ENCODE measurements around the gene SLC43A3.
"Not testable (repeated sequence)": the region's sequence is repeated elsewhere in the genome, so short reads cannot be mapped to it uniquely, and the experiment has no call there.

The SLC43A3 gene

DNA sequence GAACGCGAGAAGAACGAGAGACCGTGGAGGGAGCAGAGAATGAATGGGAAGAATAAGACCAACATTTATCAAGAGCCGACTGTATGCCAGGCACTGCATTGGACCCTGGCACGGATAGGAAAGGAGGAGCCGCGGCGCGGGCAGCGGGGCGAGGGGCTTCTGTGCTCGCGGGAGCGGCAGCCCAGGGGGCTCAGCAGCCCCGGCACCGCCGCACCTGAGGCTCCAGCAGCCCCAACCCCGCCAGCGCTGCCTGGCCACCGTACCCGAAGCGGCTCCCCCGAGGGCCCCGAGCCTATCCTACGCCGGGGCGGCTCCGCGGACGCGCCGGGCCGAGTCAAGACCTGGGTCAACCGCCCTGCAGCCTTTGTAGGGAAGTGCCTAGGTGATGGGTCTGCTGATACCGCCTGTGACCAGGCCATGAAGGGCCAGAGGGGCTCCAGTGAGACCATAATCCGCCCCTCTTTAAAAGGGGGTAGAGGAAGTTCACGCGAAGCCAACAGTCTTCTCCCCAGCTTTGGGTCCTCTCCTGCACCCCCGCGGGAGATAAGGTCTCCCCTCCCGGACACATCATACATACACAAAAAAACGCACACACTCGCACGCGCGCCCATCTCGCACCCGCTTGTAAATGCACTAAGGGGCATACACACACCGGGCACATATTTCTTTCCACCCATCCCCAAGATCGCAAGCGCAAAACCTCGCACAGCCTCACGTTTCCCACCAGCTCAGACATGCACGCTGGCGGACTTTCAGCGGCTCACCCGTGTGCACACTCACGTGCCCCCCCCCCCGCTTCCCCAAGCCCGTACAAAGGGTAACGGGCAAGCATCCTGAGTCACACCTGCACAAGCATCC lies 32.5 kb upstream of the SLC43A3 start:
- DNase-seq: no peak

DNA sequence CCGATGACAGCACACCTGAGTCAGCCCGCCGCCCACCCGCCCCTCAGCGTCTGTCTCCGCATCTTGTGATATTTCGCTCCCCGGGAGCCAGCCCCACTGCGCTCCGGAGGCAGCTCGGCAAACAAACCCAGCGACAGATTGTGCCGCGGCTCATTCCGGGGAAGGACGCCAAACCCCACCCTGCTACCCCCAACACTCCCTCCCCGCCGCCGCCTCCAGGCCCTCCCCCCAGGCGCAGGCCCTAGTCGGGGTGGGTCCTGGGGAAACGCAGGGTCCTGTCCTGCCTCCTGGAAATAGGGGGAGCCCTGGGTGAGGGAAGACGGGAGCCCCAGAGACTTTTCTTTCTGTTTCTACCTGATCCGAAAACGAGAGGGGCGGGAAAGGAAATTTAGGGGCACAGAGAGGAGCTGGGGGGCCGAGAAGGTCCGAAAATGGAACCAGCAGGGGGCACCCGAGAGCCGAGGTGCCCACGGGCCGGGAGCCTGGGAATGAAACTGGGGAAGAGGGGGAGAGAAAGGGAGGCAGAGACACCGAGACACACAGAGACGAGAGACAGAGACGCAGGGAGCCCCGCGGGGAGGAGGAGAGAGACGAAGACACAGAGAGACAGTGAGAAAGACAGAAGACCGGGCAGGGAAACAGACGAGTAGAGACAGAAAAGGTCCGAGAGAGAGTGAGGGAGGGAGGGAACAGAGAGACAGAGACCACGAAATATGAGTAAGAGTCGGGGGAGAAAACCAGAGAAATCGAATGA lies 31.7 kb upstream of the SLC43A3 start:
- DNase-seq: peak; percentile 35

DNA sequence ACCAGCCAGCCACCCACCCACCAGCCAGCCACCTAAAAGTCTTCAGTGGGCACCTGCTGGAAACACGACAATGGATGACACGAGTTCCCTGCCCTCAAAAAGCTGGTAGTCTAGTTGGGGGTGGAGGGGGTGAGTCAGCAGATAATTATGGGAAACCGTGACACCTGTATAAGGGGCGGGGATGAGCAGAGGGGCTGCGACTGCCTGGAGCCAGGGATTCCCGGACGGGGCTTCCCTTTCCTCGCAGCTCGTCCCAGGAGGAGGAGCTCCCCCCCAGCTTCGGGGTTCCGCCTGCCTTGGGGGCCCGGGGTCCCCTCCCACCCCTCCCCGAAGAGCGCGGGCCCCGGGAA lies 31.1 kb upstream of the SLC43A3 start:
- no peak for DNase-seq

DNA sequence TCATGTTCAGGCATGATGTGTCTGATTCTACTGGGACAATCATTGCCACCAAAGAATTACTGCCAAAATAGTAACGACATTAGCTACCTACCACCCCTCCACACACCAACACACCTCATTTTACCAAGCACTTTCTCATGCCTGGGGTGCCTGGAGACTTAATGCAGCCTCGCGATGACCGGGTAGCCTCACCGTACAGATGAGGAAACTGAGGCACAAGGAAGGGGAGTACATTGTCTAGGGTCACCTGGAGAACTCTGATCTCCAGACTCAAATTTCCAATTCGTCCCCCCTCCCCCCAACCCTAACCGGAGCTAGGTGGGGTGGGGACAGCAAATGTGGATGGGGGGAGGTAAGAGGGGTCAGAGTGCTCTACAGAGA lies 30.7 kb upstream of the SLC43A3 start:
- DNase-seq: no peak

DNA sequence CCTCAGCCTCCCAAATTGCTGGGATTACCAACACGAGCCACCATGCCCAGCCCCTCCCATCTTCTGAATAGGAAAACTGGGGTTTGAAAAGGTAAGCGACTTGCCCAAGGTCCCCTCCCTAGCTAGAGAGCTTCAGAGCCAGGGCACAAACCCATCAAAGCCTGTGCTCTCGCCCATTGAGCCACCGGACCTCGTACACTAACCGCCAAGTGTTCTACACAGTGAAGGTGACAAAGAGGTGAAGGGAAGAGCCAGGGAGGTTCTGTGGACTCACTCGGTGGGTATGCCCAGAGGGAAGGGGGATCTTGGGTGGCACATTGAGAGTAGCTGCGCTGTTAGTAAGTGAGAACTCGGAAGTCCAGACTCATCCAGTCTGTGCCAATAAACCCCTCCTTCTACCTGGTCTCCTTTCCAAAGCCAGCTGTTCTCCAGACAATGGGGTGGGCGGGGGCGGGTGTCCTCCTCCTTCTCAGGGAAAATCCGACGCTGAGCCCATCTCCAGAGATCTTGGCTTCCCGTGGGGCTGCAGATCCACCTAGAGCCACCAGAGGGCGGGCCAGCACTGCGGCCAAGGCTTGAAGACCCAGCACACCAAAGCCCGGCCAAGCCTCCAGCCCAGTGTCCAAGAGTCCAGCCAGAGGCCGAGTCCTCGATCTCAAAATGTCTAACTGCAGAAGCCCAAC lies 30.2 kb upstream of the SLC43A3 start:
- DNase-seq: peak; percentile 68

DNA sequence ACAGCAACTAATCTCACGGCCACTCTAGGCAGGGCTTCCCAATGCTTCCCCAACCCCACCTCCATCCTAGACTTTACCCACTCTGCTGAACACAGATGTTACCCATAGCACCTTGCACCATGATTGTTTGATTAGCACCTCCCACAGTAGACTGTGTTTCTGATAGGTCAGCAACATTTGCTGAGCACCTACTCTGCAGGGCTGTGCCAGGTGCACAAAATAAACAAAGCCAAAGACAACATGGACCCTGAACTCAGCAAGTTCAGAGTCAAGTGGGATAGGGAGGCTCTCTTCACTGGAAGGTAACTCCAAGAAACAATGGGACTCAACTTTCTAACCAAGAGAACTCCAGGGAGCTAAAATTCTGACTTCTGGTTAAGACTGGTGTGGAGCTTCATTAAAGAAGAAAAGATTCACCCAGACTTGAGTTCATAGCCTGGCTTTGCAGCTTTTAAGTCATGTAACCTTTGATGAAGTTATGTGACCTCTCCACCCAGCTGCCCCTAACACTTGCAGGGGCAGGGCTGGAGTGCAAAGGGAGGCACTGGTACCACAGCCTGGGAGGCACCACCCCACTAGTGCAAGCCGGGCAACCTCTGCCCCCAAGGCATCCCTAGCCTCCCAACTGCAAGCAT lies 26.7 kb upstream of the SLC43A3 start:
- no peak for DNase-seq

DNA sequence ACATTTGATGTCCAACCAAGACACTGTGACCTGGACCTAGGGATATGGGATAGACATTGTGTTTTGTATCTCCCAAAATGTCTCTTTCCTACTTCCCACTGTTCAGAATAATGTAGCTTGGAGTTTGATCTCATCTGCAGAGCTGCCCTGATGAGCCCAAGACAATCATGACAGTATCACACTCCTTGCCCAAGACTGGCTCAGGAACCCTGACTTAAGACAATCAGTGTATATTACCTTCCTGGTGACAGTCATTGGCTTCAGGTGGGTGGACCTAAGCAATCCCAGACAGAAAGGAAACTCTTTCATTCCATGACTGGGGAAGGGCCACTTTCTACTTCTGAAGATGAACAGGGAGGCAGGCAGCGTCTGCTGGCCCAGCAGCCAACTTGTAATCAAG lies 19.1 kb upstream of the SLC43A3 start:
- DNase-seq: no peak

DNA sequence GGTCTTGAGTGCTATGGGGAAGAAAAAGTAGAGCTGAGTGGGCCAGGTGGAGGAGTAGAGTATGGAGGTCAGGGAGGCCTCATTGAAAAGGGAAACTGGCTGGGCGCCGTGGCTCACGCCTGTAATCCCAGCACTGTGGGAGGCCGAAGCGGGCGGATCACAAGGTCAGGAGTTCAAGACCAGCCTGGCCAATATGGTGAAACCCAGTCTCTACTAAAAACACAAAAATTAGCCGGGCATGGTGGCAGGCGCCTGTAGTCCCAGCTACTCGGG lies 18.1 kb upstream of the SLC43A3 start:
- DNase-seq: not testable (repeated sequence)

DNA sequence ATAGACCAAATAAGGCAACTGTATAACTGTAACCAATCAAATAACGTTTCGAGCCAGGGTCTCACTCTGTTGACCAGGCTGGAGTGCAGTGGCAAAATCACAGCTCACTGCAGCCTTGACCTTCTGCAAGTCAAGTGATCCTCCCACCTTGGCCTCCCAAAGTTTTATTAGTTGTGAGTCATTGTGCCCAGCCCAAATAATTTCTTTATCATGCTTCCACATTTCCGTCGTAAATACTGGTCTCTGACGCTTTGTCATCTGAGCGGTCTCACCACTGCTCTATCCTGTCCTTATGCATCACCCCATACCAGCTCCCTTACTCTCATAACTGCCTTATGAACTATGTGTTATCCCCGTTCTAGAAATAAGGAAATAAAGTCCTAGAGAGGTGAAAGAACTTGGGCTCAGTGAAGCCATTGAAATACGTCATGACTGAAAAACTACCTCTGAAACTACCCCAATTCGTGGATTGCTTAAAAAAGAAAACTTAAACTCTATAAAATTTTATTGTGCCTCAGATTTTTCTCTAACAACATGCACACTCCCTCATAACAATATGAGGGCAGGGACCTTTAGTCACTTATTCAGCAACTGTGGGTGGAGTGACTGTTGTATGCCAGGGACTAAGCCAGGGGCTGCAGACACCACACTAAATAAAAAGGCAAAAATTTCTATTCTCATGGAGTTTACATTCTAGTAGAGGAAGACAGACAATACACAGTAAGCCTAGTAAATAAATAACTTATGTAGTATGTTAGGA lies 17.6 kb upstream of the SLC43A3 start:
- DNase-seq: no peak

DNA sequence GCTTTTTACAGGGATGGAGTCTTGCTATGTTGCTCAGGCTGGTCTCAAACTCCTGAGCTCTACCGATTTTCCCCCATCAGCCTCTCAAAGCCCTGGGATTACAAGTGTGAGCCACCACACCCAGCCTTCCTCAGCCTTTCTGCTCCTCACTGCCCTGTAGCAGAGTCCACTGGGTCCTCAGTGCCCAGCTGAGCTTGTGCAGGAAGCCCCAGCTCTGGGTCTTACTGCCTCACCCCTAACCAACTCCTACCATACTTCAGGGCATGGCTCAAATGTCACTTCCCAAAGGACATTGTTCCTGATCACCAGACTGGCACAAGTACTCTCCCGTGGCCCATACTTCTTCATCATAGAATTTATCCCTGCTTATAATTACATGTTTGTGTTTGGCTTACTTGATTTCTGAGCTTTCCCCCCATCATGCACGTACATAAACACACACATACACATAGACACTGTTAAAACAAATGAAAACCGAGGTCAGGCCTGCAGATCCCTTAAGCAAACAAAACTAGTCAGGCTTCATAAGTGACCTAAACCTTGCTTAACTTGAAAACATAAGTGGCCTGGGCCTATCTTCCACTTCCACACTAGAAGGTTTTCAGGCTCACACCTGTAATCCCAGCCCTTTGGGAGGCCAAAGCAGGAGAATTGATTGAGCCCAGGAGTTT lies 14.0 kb upstream of the SLC43A3 start:
- no peak for DNase-seq

DNA sequence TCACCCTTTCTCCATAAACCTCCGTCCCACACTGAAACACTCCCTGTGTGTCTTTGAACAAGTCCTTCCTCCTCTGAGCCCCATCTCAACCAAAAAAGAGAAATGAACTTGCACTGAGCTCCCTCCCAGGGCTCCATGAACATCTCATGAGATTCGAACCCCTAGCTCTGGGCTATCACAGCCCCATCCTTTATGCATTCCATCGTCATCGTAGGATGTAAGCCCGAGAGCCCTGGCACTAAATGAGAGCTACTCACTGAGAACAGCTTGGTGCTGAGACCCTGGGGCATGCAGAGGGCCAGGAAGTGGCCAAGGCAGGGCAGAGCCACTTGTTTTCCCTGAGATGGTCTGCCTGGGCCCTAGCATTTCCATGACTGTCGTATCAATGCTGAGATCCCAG lies 12.9 kb upstream of the SLC43A3 start:
- no peak for DNase-seq

DNA sequence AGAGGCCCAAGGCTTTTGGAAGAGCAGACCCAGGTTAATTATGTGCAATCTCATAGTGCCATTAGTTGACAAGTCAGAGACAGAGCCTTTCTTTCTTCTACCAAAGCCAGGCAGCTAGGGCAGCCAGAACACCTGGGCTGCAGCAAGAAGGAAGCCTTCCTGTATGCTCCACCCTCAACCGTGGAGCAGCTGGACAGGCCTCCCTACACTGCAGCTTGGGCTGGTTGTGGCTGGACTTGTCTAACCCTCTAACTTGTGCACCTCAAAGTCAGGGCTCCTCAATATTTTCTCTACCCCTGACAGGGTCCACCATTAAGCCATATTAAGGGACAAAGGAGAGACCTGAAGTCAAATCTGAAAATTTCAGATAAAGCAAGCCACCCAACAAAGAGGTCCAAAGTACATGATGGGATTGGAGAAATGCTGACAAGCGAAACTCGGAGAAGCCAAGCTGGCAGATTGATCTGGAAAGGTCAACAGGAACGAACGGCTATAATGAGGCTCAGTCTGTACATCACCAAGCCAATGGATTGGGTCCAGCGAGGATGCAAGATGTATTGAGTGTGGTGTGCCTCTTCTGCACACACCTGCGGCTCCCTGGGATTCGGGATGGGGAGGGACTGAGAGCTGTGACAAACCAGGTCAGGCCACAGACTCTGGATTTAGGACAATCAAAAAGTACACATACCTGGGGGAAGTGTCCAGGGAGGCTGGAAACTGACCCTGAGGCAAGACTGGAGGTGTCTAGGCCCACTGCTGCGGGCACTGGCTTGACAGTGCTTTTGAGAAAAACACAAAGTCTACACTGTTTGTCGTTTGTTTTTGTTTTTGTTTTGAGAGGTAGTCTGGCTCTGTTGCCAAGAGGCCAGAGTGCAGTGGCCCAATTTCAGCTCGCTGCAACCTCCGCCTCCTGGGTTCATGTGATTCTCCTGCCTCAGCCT lies 11.7 kb upstream of the SLC43A3 start:
- DNase-seq: no peak

DNA sequence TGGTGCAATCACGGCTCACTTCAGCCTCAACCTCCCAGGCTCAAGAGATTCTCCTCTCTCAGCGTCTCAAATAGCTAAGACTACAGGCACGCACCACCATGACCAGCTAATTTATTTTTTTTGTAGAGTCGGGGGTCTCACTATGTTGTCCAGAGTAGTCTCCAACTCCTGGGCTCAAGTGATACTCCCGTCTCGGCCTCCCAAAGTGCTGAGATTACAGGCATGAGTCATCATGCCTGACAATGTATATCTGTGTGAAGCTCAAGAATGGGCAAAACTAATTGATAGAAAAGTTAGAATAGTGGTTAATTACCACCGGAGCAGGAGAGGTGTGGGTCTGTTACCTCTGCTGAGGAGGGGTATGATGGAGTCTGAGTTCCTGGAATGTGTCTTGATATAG lies 9.1 kb upstream of the SLC43A3 start:
- DNase-seq: no peak

DNA sequence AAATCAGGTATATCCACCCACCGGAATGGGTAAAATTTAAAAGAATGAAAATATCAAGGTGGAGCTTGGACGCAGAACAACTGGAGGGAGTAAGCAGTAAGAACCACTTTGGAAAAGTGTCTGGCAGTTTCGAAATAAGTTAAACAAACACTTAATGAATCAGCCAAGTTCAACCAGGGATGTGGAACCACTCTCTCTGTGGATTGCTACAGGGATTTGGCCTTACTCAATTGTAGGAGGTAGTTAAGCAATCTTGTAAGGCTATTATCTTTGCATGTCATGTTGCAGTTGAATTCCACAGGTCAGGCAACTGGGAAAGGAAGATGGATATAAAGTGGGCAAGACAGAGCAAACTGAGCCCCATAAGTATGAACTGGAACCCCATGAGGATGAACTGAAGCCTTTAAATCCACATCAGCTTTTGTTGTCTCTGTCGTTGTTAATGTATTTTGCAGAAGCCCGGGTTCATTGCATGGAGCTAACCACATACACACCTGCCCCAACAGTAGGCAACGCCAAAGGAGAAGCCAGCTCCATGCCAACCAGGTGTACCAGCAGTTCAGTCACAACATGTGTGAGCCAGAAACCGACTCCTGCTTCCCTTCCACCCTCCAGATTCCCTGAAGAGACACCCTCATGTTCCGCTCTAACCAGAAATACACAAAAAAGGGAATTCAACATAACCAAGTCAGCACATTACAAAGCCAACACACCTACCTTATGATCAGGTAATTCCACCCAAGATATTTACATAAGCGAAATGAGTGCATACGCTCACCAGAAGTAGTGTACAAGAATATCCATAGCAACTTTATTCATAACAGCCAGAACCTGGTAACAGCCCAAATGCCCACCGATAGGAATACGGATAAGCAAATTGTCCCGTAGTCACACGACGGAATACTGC lies 8.0 kb upstream of the SLC43A3 start:
- DNase-seq: peak; percentile 81

DNA sequence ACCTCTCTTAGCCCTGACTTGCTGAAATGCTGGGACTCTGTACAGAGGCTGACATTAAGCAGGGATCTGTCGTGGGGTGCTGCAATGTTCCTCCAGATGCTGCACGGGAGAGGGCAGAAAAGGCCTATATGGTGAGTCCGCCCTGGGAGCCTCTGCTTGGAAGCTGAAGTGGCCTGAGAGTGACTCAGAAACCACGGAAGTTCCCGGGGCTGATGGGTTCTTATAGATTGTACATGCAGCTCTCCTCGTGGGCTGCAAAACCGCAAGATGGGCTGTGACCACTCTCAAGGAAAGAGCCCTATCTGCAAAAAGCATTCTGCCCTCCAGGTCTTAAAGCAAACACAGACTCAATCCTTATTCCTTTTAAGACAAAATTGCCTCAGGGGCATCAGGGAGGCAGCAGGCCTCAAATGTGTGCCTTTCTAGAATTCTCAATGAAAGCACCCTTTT lies 5.8 kb upstream of the SLC43A3 start:
- peak; percentile 77 for DNase-seq

DNA sequence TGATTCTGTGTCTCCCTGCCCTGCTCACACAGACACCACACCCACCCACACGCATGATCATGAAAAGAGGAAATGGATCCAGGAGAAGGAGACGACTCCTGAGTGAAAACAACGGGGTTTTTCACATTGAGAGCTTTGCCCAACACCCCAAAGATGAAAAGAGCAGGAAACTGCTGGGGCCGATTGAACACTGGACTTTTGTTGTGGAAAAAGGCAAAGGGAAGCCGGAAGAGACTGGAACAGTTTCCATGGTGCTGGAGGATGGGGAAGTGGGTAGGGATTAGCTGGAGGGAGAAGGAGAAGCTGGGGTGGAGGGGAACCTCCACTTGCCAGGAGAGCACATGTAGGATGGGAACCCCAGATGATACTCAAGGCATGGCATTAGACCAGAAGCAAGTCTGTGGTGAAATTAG lies 5.2 kb upstream of the SLC43A3 start:
- no peak for DNase-seq

DNA sequence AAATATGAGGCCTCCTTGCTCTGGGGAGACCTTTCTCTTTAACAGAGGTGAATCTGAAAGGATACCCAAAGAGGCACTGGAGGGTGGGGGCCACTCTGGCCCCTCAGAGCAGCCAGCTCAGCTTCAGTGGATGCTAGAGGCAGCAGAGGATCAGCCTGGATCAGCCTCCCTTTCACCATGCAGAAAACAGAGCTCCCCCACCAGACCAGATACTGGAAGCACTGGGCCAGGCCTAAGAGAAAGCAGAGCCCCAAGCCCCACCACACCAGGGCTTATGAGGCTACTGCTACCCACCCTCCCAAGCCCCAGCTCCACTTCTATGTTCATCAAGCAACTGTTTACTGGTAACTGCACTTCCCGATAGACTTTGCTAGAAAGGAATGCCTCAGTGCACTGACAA lies 4.0 kb upstream of the SLC43A3 start:
- no peak for DNase-seq

DNA sequence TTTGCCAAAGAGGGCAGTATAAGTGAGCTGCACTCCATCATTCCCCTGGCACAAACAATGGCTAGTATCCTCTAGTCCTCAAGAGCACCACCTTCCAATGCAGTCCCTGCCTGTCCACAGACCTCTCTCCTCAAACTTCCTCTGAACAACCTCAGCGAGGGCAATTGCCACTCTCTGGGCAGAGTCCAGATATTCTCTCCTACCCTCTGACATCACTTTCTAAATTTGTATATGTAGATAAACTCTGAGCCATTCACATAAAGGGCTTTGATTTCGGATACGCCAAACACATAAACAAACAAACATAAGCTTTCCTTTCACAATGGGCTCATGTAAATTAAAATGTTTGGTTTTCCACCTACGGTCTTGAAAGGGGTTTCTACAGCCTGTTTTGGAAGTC lies 3.0 kb upstream of the SLC43A3 start:
- DNase-seq: no peak

DNA sequence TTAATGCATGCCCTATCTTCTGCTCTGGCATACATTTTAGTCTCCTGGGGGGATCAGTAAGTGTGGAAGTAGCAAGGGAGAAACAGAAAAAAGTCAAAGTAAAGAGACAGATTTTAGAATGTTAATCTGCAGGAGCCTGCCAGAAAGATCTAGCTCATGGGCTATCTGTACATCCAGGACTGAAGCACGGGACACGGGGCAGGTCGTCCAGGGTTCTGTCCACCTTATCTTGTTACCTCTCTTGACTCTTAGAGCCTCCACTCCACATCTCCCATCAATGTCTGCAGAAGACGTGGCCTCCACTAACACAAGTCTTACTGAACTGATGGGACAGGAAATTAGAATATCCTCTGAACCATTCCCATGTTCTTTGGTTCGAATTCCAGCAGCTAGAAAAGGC lies 1.7 kb upstream of the SLC43A3 start:
- DNase-seq: no peak

DNA sequence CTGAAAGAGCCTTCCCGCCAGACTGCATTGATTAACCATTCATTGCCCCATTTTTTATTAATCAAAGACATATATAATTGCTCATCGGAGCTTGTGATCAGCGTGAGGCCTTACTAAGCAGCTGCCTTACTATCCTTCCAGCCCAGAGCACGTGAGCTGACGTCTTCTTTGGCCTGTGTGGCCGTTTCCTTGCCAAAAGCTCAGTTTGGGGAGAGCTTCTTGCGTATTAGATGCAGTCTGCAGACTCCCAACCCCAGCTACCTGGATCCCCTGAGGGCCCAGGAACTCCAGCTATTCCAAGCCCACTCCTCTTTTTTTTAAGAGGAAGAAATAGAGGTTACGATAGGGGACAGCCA lies 784 bp upstream of the SLC43A3 start:
- DNase-seq: no peak

All from fibroblast of skin of scalp (primary cell).